Measurements from ENCODE around the gene USP21. TPM values are rescaled to one million over a fixed set of nuclear protein-coding genes. Genes with fewer than 3 reads are reported as not detected.

USP21 gene
- polyA plus RNA-seq, 1 experiment: 19.3 TPM

DNA sequence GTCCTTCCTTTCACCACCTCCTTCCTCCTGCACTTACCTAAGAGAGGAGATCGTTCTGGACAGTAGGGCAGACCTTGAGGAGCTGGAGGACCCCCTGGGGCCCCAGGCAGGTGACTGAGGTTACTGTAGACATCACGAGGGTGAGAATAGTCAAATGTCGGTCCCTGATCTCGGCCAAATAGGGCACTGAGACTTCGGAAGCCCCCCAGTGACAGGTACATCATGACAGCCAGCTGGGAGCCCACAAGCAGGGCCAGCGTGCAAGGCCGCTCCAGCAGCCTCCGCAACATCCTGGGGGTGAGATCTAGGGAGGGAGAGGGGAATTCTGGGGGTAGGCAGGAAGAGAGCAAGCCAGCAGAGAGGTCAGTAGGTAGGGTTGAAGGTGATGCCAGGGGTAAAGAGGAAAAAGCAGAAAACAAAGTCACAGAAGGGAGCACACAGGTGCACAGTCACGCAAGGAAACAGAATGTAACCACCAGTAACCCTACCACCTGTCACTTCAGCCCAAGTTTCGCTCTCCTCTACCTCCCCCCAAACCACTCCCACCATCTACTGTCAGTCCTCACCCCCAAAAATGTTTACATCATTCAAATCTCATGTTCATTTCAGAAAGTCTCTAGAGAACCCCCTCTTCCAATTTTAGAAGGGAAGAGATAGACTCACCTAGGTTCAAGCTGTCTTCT is 16.6 kb downstream of the USP21 start:
- DNase-seq (ENCODE audit: low read depth): no peak
- H3K36me3 ChIP-seq (ENCODE audit: control insufficient read depth, insufficient read depth, low read length): peaks cover 14% of the 10 kb centered on the region
- ChIA-PET POLR2A (no interaction called here), CTCF (interaction anchor here (0.9 to 1.9 kb wide), 4 partner anchors 10 to 51 kb away, joined by 3 to 6 read pairs (median 4); partner anchors contain the start of gene PPOX)
- TF ChIP-seq, protein P1, sequence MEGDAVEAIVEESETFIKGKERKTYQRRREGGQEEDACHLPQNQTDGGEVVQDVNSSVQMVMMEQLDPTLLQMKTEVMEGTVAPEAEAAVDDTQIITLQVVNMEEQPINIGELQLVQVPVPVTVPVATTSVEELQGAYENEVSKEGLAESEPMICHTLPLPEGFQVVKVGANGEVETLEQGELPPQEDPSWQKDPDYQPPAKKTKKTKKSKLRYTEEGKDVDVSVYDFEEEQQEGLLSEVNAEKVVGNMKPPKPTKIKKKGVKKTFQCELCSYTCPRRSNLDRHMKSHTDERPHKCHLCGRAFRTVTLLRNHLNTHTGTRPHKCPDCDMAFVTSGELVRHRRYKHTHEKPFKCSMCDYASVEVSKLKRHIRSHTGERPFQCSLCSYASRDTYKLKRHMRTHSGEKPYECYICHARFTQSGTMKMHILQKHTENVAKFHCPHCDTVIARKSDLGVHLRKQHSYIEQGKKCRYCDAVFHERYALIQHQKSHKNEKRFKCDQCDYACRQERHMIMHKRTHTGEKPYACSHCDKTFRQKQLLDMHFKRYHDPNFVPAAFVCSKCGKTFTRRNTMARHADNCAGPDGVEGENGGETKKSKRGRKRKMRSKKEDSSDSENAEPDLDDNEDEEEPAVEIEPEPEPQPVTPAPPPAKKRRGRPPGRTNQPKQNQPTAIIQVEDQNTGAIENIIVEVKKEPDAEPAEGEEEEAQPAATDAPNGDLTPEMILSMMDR (IDR thresholded peaks at IDR 0.05; ENCODE audit: insufficient read depth, low read depth, low read length): no peak
- no peak overlapping the region; the same call in 1 of the 2 replicates for H3K4me3 ChIP-seq (ENCODE audit: low read depth, low read length)
- no peaks in the 10 kb centered on the region for H3K27me3 ChIP-seq (ENCODE audit: control insufficient read depth, insufficient read depth, low read length)

DNA sequence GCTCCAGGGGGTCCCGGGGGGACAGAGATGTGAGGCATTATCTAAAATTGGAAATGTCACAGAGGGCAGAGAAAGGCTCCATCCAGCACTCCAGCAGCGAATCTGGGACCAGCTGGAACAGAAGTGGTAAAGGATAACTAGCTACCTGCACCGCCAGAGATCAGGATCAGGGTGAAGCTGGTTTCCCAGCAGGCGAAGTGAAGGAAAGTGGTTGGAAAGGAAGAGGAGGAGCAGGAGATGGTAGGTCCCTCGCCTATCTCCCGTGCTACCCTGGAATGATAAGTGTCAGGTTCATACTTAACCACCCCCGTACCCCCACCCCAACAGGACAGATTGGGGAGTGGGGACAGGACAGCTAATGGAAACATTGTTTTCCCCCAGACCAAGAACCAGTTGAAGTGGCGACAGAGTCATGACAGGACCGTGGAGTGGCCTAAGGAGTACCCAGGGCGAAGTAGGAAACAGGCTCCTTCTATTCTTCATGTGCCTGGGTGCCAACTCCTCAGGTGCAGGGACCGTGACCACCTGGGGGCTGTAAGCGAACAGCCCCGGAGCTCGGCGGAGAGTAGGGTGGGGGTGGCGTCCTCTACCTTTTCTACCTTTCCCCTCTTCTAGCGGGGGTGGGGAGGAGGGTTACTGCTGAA is 17.3 kb downstream of the USP21 start:
- Histone ChIP-seq H3K27me3 (ENCODE audit: control insufficient read depth, insufficient read depth, low read length) (no peaks in the 10 kb centered on the region), H3K36me3 (ENCODE audit: control insufficient read depth, insufficient read depth, low read length) (peaks cover 11% of the 10 kb centered on the region), H3K4me3 (ENCODE audit: low read depth, low read length) (peak overlapping the region; percentile 95)
- no peak for DNase-seq (ENCODE audit: low read depth)
- POLR2A ChIA-PET: no interaction called here
- CTCF ChIA-PET: interaction anchor here (0.6 to 1.9 kb wide), 5 partner anchors 11 to 50 kb away, joined by 3 to 6 read pairs (median 3); partner anchors contain the start of genes FCER1G and PPOX
- TF ChIP-seq, protein P1 (IDR thresholded peaks at IDR 0.05; ENCODE audit: insufficient read depth, low read depth, low read length): no peak

DNA sequence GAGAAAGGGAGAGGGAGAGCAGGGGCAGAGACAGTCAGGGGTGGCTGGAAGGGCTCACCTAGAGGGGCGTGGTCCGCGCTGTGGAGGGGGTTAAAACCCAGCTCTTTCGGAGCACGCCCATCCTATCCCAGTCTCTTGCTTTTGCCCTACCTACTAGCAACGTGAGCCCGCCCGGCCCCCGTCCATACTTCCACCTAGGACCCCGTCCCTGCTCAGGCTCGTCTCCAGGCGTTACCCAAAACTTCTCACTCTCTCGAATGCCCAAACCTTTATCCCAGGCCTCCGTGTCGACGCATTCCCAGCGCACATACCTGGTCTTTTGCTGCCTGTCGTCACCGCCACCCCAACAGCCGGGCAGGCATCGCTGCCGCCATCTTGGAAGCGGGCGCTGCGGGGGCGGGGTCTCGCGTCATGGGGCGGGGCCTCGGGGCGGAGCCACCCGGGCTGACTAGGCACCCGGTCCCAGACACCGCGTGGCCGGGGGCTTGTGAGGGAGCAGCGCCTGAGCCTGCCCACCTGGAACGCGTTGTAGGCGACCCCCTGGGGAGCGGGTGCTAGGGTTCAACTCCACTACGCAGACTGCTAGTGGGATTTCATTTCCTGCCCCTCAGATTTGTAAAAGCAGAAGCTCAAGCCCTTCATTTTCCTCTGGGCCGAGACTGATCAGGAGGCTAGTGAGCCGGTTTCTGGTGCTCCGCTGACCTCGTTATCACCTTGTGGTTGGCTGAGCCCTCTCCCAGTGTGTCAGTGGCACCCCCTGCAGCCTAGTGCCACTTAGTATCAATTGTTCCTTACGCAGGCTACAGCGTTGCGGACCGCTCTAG is 18.0 kb downstream of the USP21 start, which contains the start of gene B4GALT3:
Gene B4GALT3, minus strand, starts transcription at position 396 of the 824 bp plus-strand sequence. CDS start 1,447 bp downstream, outside the sequence.
- Histone ChIP-seq H3K36me3 (ENCODE audit: control insufficient read depth, insufficient read depth, low read length) (peaks cover 9% of the 10 kb centered on the region), H3K4me3 (ENCODE audit: low read depth, low read length) (peak within 1 kb of the TSS; percentile 95), H3K27me3 (ENCODE audit: control insufficient read depth, insufficient read depth, low read length) (no peaks in the 10 kb centered on the region)
- ChIA-PET CTCF (interaction anchor here (0.6 to 1.9 kb wide), 4 partner anchors 11 to 38 kb away, joined by 3 to 6 read pairs (median 4); partner anchors contain the start of genes FCER1G and PPOX), POLR2A (no interaction called here)
- no peak for DNase-seq (ENCODE audit: low read depth)
- TF ChIP-seq, protein P1 (IDR thresholded peaks at IDR 0.05; ENCODE audit: insufficient read depth, low read depth, low read length): no peak

DNA sequence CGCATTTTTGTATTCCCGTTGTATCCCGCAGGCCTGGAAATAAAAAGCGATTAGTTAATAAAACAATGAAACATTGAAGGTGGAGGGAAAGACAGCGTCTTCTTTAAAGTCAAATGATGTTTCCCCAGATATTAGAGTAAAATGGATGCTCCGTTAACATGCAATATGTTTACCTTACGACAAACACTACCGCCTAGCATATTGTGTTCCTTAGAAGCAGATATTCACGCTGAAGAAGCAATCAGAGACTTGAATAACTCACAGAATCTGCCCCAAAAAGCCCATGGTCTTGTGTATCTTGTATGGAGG is 18.6 kb downstream of the USP21 start:
- POLR2A ChIA-PET: no interaction called here

More for the DNA sequence above, 18.6 kb downstream of the USP21 start:
- TF ChIP-seq, protein P1 (IDR thresholded peaks at IDR 0.05; ENCODE audit: insufficient read depth, low read depth, low read length): no peak
- DNase-seq (ENCODE audit: low read depth): no peak
- Histone ChIP-seq H3K27me3 (ENCODE audit: control insufficient read depth, insufficient read depth, low read length) (no peaks in the 10 kb centered on the region), H3K36me3 (ENCODE audit: control insufficient read depth, insufficient read depth, low read length) (peaks cover 9% of the 10 kb centered on the region), H3K4me3 (ENCODE audit: low read depth, low read length) (peak overlapping the region; percentile 95; the same call in 1 of the 2 replicates)
- CTCF ChIA-PET: interaction anchor here (1.0 kb wide), 1 partner anchor 12 kb away, joined by 3 read pairs; the partner anchor contains the start of gene PPOX
